HUDEP-2 (cell line): ENCODE measurements around the gene KCNE5.
"Not testable (repeated sequence)": the region's sequence is repeated elsewhere in the genome, so short reads cannot be mapped to it uniquely, and the experiment has no call there.

Experiments used
- DNase-seq, 76 experiments: peaks; one replicate each; lab custom pipeline; 2025; ENCODE audit not compliant: unreplicated experiment in 76 of 76; lab: John Stamatoyannopoulos, UW

KCNE5 gene, protein sequence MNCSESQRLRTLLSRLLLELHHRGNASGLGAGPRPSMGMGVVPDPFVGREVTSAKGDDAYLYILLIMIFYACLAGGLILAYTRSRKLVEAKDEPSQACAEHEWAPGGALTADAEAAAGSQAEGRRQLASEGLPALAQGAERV

DNA sequence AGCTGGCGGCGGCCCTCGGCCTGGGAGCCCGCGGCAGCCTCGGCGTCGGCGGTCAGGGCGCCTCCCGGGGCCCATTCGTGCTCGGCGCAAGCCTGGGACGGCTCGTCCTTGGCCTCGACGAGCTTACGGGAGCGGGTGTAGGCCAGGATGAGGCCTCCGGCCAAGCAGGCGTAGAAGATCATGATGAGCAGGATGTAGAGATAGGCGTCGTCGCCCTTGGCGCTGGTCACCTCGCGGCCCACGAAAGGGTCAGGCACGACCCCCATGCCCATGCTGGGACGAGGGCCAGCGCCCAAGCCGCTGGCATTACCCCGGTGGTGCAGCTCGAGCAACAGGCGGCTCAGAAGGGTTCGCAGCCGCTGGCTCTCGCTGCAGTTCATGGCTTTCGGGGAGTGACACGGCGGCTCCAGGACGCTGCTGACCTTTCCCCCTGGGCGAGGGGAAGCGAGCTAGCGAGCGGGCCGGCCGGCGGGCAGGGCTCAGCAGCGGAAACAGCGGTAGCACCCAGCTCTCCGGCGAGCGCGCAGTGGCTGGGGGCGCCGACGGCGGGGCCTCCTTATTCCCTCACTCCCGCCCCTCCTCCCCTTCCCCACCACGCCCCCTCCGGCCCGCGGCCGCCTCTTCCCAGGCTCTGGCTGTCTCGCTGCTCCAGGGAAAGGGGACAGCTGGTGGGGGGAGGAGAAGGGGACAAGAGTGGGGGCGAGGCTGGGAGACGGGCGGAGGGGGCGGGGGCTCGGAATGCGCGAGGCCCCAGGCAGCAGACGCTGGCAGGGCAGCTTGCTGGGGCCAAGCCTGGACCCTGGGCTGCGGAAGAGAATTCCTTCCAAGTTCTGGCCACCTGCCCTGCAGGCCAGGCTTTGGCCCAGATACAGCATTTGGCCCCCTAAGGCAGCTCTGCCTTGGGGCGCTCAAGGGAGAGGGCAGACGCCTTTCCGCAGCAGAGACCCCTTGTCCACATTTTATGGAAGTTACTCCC is at the start of gene KCNE5:
Gene KCNE5, minus strand, starts transcription at position 532 of the 976 bp plus-strand sequence. Its CDS starts 152 bp downstream, at position 380.
- no peak for DNase-seq

DNA sequence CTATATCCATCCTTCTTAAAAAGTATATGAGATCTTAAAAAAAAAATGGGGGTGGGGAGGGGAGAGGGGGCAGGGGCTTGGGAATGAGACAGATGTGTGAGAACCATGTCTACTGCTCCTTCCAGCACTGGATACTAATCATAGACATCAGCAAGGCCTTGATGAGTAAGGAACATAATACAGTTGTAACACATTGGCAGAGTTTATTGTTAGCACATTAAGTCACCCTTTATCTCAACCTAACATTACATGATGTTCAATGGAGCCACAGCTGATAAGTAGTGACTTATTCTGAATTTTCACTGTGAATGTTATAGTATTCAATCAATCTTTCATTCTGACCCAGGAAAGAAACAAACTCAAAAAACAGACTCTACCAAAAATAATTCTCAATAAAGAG is 47.3 kb upstream of the KCNE5 start:
- peak in 38 of 76 experiments; percentile 0 to 79 (median 40) for DNase-seq

DNA sequence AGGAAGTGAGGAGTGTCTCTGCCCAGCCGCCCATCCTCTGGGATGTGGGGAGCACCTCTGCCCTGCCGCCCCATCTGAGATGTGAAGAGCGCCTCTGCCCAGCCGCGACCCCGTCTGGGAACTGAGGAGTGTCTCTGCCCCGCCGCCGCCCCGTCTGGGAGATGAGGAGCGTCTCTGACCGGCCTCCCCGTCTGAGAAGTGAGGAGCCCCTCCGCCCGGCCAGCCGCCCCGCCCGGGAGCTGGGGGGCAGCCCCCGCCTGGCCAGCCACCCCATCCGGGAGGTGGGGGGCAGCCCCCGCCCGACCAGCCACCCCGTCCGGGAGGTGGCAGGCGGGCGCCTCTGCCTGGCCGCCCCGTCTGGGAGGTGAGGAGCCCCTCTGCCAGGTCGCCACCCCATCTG is 46.2 kb upstream of the KCNE5 start:
- DNase-seq = not testable (repeated sequence)

DNA sequence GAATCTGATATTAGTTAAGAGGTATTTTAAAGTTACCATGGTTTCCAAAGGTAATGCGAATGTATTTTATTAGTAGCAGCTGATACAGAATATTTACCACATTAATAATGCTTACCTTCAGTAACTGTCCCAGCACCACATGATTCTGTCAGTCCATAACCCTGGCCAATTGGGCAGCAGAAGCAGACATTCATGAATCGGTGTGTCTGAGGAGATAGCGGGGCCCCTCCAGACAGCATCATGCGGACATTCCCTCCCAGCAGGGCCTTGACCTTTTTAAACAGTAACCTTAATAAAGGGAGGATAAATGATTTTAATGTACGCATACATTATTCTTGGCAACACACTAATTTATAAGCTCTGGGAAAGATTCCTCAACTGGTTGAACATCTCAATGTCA is 43.0 kb upstream of the KCNE5 start:
- no peak for DNase-seq

GRCh38 chrX:109660435-109661143 is 35.6 kb upstream of the KCNE5 start:
- no peak for DNase-seq

DNA sequence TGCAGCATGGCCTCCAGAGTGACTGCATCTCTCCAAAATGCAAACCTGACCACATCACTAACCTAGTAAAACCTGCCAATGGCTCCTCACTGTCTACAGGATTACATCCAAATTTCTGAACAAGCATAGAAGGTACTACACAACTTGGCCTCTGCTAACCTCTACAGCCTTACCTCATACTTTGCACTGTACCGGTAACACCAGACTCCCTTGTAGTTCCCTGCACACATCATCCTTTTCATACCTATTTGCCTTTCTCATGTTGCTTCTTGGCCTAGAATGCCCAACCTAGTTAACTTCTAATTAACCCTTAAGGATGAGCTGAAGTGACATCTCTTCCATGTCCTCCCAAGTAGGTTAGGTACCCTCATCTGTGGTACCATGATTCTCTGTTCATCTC is 33.4 kb upstream of the KCNE5 start:
- DNase-seq = no peak

DNA sequence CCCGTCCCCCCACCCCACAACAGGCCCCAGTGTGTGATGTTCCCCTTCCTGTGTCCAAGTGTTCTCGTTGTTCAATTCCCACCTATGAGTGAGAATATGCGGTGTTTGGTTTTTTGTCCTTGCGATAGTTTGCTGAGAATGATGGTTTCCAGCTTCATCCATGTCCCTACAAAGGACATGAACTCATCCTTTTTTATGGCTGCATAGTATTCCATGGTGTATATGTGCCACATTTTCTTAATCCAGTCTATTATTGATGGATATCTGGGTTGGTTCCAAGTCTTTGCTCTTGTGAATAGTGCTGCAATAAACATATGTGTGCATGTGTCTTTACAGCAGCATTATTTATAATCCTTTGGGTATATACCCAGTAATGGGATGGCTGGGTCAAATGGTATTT is 32.4 kb upstream of the KCNE5 start:
- not testable (repeated sequence) for DNase-seq

DNA sequence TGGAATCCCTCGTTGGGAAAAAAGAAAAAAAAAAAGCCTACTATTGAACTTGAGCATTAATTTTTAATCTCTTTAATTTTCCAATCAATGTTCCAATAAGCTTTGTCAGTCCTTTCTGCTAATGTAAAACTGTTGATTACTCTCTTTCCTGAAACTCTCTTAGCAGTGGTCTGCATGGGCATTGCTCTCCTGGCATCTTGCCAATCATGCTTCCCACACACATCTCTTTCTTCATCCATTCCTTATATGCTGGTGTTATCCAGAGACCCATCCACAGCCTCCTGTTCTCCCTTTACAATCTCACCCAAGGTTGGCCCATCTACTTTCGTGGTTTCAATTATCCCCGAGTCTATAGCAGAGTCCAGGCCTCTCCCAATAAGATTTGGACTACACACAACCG is 31.8 kb upstream of the KCNE5 start:
- no peak for DNase-seq

GRCh38 chrX:109655502-109656201 is 30.7 kb upstream of the KCNE5 start:
- no peak for DNase-seq

DNA sequence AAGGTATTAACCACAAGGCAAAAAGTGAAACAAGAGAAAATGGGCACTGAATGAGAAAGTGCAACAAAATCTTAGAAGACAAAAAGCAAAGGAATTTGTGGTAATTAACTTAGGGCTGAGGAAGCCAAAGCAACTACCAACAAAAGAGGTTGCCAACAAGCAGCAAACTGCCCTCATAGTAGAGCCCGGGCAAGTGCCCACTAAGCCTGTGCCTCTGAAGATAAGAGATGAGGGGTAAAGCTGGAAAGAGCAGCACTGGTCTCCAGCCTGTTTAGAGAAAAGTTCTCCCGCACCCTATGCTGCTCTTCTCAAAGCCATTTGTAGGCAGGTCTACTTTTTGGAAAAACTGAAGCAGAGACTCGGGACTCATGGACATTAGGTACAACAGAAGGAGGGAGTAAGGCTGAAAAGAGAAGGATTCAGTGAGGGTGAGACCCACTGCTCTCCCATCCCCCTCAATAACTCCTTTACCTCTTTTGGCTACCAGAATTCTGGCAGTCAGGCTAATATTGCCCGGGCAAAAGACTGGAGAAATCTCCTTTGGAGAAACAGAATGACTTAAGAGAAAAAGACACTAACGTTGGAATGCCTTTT is 29.6 kb upstream of the KCNE5 start:
- peak in 58 of 76 experiments; percentile 0 to 61 (median 18) for DNase-seq

GRCh38 chrX:109644671-109645070 is 19.7 kb upstream of the KCNE5 start:
- not testable (repeated sequence) for DNase-seq

GRCh38 chrX:109643687-109644086 is 18.7 kb upstream of the KCNE5 start:
- DNase-seq = no peak

DNA sequence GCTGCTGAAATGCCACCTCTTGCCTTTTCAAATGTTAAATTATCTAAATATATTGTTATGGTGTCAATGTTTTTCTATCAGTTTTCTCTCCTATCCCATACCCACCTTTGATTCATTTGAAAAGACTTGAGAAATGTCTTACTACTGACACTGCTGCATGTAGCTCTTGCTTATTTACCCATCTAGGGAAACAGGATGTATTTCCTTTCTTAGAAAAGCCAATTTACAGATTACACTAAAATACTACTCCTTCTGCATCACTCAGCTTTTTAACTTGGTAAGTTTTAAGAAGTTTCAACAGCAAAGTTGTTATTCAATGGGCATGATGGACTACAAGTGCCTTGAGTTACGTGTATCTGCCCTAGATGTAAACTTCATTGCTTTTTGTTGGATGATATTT is 13.2 kb upstream of the KCNE5 start:
- DNase-seq = no peak

- not testable (repeated sequence) for DNase-seq
These were observed 12.5 kb upstream of the KCNE5 start for GRCh38 chrX:109637477-109637876.

- peak in 2 of 76 experiments; percentile 0 to 3 for DNase-seq
These were observed 10.2 kb upstream of the KCNE5 start for GRCh38 chrX:109635146-109635545.

DNA sequence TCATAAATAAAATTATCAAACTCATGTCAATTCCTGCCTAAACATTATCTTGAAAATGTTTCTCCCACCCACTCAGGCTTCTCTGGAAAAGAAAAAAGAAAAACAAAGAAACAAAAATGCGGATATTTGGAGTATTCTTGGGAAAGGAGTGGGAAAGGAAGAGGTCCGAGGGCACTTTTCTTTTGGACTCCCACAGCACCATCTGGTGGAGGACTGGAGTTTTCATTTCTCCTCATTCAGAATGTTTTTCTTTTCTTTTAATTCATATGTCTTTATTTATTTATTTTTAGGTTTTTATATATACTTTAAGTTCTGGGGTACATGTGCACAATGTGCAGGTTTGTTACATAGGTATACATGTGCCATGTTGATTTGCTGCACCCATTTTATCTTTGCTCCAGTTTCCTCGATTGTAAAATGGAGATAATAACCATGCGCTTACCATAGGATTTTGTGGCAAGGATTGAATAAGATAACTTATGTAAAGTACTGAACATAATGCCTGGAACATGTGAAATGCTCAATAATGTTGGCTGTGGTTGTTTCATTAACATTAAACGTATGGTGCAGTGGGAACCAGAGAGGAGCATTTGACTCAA is 8.0 kb upstream of the KCNE5 start:
- no peak for DNase-seq

DNA sequence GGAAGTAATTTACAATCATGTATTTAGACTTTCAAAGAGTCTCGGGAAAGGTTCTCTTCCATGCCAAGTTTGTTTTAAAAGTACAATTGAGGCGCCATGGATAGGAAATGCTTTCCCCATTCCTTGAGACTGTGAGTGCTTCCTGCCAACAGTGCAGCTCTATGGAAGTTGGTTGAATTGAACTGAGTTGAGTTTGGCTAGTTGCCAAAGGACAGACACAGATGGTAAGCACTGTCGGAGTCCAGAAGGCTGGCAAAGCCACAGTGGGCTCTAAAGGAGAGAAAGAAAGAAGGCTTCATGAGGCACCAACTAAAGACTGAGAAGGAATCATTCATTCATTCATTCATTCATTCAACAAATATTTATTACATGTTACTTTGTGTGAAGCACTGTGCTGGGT is 4.3 kb upstream of the KCNE5 start:
- no peak for DNase-seq

- DNase-seq = peak in 68 of 76 experiments; percentile 1 to 71 (median 34)
These were observed 1.7 kb upstream of the KCNE5 start for GRCh38 chrX:109626637-109627036.

DNA sequence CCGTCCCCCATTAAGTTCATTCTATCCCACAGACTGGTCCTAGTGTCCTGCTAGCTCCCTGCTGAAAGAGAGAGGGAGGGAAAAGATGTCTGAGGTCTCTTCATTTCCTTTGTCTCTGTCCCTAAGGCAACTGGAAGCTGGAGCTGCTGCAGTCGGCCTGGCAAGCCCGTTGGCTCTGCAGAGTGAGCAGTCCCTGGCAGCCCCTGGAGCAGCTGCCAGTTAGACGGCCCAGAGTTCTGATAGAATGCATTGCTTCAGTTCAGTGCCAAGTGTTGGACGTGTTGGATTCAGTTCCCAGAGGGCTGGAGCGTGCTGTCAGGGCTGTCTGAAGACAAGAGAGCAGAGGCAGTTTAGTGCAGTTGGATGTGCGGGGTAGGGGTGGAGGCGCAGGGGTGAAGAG is 975 bp downstream of the KCNE5 start:
- DNase-seq = no peak

GRCh38 chrX:109622270-109622669 is 2.7 kb downstream of the KCNE5 start:
- no peak for DNase-seq
